GM18909 (cell line): ENCODE data around the gene SIRPG.
"Not testable (repeated sequence)": the region's sequence is repeated elsewhere in the genome, so short reads cannot be mapped to it uniquely, and the experiment has no call there.

ENCODE experiments used
- ATAC-seq: cut with Tn5 transposase; IDR thresholded peaks from one replicate; pipeline ENCODE4 v1.9.1; 2021; ENCODE audit warnings: mild to moderate bottlenecking; ENCODE audit not compliant: unreplicated experiment, poor library complexity

SIRPG gene

DNA sequence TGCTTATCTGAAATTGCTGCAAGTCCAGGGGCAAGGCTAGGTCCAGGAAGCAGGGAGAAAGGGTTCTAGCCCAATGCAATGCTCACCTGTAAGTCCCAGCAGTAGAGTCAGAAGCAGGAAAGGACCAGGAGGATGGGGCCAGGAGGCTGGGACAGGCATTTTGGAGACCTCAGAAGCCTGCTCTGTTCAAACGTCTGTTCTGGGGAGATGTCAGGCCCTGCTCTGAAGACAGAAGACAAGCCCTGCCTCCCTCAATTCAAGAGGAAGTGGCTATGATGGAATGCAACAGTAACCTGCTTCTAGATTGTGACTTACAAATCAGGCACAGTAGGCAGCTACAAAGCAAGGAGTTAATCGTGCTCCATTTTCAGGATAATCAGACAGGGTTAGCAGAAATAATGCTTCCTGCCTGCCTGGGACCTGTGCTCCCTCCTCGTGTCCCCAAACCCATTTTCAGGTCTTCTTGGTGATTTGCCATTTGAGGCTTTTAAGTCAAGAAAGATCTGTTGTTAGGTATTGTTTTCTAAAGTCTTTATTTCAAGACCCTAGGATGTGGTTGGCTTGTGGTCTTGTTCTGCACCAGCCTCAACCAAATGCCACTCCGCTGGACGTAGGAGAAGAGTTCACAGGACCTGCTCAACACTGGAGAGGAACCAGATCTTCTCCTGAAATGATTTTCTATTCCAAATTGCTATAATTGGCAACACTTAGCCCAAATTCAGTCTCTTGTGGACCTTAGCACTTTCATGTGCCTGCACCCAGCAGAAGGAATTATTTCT is at the start of gene SIRPG:
Gene SIRPG, minus strand, starts transcription at position 224 of the 779 bp plus-strand sequence. Its CDS starts 65 bp downstream, at position 159.
- no peak for ATAC-seq

DNA sequence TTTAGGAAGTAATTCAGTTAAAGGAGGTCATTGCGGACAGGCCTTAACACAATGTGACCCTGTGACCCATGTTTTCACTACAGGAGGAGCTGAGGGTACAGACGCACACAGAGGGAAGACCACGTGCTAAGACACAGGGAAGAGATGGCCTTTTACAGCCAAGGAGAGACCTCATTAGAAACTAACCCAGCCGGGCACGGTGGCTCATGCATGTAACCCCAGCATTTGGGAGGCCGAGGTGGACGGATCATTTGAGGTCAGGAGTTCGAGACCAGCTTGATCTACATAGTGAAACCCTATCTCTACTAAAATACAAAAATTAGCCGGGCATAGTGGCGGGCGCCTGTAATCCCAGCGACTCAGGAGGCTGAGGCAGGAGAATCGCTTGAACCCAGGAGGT is 49.3 kb upstream of the SIRPG start:
- not testable (repeated sequence) for ATAC-seq

DNA sequence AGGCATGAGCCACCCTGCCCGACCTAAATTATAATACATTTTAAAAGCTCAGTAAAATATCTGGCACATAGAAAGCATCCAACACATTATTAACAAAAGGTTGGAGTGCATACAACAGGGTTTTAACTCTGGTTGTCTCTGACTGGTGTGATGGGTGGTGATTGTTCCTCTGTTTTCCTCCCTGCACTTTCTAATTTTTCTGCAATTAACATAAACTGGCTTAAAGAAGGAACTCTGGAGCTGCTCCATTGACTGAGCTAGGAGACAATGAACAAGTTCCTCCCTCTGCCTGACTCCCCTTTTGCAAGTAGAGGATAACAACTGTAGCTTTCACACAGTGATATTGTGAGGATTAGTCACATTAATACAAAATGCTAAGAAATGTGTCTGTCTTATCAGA is 48.5 kb upstream of the SIRPG start:
- no peak for ATAC-seq

DNA sequence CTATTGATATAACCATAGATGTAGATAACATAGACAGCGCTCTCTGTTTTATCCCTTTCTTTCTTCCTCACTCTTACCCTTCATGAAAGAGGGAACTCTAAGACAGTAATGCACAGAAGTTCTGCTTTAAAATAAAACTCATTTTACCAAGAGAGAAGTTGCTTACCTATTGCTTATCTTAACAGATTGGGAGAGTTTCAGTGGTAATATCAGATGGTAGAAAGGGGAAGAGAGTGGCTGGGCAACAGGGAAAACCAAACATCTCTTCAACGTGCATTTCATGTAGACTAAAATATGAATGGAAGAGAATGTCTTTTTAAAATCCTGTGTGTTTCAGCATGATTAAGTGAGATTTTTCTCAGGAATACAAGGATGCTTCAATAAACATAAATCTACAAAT is 45.3 kb upstream of the SIRPG start:
- ATAC-seq, result no peak

DNA sequence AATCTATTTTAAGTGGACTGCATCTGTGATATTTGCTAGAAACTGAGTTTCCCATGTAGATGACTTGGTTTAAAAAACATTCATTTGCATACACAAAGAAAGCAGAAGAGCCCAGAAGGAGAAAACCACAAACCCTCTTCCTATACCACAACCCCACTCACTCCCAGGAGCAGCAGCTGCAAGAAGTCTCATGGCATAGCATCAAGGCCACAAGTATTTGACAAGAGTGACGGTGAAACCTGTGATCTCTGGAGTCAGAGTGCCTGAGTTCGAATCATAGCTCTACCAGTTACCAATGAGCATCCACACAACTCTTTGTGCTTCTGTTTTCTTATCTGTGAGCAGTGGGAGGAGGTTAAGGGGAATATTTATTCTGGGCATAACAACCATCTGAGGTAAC is 44.7 kb upstream of the SIRPG start:
- ATAC-seq, result no peak

DNA sequence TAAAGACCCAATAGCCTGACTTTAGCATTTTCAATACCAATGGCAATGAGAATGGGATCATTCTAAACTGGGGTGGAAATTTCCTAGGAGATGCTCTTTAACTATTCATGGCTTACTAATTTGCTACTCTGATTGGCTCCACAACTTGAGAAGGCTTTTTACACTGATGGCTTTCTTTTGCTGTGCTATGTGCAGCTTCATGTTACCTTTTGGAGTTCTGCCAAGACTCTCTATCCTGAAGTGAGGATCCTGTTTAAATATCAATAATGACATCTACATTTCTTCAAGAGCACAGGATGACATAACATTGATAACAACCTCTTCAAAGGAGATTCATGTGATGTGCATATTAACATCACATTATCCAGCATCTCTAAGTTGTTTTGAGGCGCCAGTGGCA is 43.4 kb upstream of the SIRPG start:
- ATAC-seq, result no peak

DNA sequence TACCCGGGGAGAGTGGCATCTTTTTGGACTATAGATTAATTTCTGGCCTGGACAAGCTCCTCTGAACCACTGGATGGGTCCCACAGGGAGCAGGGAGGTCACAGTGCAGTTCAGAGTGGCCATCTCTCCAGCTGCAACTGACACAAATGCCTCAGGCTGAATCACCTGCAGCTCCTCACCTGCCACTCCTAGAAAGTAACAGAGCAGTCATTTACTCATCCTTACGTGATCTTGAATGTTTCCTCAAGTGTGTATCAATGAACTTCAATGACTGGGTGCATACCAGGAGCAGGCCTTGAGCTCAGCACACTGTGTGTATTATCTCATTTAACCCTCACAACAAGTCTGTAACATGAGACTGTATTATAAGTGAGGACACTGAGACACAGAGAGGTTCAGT is 40.0 kb upstream of the SIRPG start:
- ATAC-seq, result no peak

DNA sequence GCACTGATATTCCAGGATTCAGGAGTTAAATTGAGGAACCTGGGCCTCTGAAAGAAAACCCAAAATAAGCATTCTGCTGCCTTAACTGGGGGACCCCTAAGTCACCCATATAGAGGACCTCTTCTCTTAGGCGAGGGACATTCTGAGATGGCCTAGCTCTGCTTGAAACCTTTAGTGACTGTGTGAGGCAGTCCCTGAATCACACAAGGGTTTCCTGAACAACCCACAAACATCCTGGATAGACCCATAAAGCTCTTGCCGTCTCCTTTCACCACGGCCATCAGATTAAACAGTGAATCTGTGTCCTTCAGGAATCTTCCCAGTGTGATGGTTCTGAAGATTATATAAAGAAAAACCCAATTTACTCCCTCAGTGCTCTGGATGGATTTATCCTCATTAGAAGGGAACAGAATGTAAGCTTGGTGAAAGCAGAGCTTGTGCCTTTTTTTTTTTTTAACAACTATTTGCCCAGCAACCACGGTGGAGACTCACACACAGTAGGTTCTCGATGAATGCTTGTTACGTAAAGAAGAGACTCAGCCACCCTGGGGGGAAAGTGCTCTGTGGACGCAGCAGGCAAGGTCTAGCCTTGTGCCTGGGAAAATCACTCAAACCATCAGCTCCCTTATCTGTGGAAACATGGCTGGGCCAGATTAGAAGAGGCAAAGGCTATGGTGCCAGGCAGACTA is 39.1 kb upstream of the SIRPG start:
- no peak for ATAC-seq

DNA sequence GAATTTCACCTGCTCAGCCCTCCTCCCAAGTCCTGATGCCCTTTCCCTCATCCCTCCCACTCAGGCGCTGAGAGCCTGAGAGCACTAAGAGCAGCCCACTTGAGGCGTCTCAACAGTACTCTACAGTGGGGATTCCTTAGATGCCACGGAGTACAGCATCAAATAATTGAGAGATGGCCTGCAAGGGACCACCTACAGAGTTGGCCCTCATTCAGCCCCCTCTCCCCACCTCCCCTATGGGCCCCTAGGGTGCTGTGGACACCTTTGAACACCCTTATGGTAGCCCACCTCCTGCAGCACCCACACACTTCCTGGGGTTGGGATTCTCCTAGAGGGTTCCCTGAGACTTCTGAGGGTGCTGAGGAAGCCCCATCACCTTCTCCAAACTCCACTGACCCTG is 37.1 kb upstream of the SIRPG start:
- ATAC-seq, result no peak

DNA sequence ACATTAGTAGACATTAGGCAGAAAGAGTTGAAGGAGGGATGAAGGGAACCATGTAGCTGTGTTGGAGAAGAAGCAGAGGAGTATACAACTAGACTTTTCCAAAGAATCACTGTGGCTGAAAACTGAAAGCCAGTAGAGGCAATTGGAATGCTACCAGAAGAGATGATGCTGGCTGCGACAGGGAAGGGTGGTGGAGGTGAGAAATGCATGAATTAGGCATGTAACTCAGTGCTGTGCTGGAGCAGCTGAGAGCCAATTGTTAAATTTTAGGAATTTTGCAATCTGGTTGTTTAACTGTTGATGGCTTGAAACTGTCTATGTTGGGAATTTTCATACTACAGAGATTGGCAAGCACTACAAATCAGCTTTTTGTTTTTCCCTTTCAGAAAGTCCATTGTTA is 35.8 kb upstream of the SIRPG start:
- no peak for ATAC-seq

DNA sequence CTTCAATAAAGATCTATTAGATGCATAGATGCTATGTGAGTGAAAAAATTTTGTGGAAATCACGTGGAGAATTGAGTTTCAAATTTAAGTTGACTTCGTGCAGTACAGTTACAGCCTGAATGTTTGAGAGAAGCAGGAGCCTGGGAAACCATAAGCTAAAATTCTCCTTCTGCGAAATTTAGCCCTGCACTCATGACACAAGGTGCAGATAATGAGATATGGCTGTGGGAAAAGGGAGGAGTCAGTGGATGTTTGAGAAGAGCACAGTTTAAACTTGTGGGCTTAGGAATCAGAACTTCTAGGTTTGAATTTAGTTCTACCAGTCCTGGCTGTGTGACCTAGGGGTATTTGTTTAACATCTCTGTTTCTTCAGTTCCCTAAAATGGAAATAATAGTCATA is 32.1 kb upstream of the SIRPG start:
- no peak for ATAC-seq

DNA sequence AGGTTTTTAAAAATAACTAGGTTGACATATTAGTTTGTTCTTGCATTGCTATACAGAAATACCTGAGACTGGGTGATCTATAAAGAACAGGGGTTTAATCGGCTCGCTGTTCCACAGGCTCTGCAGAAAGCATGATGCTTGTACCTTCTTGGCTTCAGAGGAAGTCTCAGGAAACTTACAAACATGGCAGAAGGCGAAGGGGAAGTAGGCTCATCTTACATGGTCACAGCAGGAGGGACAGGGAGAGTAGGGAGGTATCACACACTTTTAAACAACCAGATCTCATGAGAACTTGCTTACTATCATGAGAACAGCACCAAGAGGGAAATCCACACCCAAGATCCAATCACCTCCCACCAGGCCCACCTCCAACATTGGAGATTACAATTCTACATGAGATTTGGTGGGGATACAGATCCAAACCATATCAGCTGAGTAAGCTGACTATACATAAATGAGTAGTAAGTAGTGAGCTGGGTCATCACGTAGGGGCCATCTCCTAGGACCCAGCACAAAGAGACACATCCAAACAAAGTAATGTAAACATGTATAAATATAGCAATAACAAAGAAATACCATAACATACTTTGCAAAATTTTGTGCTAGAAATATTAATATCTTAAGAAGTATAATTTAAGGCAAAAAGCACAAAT is 31.4 kb upstream of the SIRPG start:
- ATAC-seq, result no peak

DNA sequence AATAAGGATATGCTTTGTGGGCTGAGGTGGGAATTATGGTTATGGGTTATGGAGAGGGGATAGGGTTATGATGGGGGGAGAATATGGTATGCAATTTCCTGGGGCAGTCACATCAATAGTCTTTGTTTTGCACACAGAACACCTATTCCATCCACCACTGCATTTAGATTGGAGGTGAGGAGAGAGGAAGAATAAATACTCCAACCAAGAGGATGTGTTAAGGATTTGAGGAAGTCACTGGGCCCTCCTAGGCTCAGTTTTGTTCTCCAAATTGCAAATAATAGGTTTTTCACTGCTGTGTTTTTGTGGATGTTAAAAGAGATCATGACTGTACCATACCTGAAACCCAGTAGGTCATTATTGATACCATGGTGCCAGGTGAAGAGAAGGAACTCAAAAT is 29.5 kb upstream of the SIRPG start:
- ATAC-seq, result no peak

DNA sequence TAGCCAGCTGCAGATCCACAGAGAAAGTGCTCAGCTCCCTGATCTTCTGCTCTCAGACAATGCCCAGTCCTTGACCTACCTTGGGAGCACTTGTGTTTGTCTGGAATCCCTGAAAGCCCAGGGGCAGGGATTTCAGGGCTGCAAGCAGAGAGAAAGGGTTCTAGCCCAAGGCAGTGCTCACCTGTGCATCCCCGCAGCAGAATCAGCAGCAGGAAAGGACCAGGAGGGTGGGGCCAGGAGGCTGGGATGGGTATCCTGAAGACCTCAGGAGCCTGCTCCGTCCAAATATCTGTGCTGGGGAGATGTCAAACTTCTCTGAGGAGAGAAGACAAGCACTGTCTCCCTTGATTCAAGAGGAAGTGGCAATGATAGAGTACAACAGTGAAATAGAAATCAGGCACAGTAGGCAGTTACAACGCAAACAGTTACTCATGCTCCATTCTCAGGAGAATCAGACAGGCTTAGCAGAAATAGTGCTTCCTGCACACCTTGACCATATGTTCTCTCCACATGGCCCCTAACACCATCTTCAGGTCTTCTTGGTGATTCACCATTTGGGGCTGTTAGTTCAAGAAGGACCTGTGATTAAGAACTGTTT is 28.7 kb upstream of the SIRPG start:
- no peak for ATAC-seq

DNA sequence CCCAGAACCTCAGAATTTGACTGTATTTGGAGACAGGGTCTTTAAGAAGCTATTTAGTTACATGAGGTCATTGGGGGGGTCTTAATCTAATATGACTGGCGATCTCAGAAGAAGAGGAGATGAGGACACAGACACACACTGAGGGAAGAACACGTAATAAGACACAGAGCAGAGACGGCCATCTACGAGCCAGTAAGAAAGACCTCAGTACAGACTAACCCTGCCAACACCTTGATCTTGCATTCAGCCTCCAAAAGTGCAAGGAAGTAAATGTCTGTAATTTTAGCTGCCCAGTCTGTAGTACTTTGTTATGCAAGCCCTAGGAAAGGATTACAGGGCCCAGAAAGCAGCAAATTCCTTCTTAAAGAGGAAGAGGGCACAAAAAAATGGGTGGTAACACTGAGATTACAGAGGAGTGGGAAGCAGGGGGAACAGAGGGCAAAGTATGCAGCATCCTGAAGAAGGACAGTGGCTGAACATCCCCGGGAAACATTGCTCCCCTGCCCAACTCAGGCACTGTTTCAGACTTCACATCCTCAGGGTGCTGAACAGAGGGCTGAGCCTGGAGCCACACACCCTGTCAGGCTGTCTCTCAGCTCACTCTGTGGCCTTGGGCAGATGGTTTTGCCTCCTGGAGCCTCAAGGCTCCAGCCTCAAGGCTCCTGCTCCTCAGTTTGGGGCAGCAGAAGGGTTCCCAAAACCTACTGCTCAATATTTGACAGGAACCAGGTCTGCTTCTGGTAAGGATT is 27.9 kb upstream of the SIRPG start:
- ATAC-seq, result no peak

DNA sequence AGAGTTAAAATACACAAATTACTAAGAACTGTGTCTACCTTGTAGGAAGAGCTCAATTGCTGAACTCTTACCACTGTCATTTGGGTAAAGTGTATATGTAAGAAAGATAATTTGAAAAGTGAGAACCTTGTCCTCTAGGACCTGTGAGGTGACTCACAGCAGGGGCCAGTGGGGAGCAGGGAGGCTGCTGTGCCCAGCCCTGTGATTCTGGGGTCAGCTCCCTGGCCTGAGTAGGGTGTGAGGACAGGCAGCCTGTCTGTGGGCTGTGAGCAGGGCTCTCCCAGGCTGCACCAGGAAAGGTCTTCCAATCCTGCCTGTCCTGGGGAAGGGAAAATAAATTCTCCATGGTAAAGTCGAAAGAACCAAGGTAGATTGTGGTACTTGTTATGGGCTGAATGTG is 27.3 kb upstream of the SIRPG start:
- ATAC-seq, result no peak

DNA sequence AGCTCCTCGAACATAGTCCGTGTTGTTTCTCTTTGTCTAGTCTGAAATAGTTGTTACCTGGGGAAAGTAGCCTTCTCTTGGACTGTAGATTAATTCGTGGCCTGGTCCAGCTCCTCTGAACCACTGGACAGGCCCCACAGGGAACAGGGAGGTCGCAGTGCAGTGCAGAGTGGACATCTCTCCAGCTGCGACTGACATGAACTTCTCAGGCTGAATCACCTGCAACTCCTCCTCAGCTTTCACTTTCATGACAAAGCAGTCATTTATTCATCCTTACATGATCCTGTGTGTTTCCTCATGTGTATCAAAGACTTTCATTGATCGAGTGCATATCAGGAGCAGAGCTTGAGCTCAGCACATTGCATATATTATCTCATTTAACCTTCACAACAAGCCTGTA is 19.1 kb upstream of the SIRPG start:
- ATAC-seq, result no peak

DNA sequence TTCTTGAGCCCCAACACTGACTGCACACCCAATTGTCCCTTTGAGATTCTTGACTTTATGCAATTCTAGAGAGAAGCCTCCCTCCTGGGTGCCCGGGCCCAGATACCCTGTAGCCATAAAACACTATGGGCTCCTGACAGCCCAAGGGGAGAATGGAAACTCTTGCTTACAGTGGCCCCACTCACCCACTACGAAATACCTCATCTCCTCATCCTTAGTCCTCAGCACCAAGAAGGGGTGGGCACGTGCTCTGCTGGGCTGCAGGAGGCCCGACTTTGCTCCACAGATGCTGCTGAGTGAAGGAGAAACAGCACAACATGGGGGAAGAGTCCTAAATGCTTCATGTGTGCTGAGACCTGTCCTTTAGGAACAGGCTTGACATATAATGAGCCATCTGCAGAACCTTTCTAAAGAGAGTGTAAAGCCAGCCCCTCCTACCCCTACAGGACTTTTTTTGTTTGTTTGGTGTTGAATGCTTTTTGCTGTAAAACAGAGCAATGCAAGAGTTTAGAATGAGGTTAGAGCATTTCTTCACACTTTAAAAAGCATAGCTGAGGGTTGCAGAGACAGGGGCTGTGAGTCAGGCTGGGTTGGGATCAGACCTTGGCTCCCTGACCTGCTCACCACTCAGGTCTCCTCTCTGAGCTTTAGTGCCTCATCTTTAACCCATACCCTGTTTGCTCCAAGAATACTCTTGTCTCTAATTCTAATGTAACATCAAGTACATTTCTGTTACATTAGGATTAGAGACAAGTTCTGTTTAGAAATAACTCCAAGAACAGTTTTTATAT is 17.6 kb upstream of the SIRPG start:
- no peak for ATAC-seq

DNA sequence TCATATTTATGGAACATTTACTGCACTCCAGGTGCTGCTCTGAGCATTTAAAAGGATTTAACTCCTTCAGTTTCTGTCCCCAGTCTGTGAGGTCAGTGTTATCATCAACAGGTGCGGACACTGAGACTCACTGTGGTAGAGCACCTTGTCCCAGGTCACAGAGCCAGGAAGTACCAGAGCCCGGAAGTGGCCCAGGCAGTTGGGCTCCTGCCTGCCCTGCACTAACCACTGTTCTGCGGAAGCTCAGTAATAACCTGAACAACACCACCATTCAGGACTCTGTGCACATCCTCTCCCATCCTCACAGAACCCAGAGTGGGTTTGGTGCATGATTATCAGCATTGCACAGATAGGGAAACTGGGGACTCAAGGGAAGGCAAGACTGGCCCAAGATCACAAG is 16.8 kb upstream of the SIRPG start:
- no peak for ATAC-seq

DNA sequence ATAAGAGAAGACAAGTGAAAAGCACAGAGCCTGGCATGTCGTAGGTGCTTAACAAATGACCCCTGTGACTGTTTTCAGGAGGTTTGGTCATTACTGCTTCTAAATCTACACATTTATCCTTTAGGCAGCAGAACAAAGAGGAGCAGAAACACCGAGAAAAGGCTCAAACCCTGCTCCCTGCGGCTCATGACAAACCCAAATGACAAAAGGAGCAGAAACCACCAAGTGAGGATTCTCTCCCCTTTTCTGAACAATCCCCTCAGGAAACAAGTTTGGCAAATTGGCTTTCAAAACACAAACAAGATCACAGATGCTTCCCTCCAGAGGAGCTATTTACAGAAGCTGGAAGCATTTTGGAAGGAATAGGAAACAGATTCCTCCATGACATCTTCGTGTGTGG is 15.8 kb upstream of the SIRPG start:
- no peak for ATAC-seq
